Pancreas (tissue), 10 donors: ENCODE results near the gene SORCS2. TPM values are rescaled to one million over a fixed set of nuclear protein-coding genes. Genes with fewer than 3 reads are reported as not detected.

Experiments
- ATAC-seq, 4 donors: fragments of 200-7000 bp; cut with Tn5 transposase; one replicate each; pipeline versions ENCODE4 v1.8.0 to v1.9.1; 2020; ENCODE audit warnings: mild to moderate bottlenecking in 4 of 4, moderate library complexity in 4 of 4
- DNase-seq, 6 donors: peaks; one replicate each; pipeline ENCODE4 v3.0.0-alpha.2; 2020
- FAIRE-seq: peaks from 2 replicates; lab custom pipeline; 2012; peaks lifted over from hg19 to GRCh38; lab: Jason Lieb, UNC
- H3K27ac ChIP-seq, 4 donors: fragments of 200-600 bp; sonication (generic); 1 replicate in 3 of 4; 2 replicates in 1 of 4; pipeline versions ENCODE4 v1.5.0 to v1.8.0; 2020
- H3K27me3 ChIP-seq, 4 donors: fragments of 200-600 bp; one replicate each; pipeline ENCODE4 v1.8.0; 2021
- H3K36me3 ChIP-seq, 3 donors: fragments of 200-600 bp; sonication (generic) in 1 of 3; one replicate each; pipeline versions ENCODE4 v1.5.0 to v1.8.0; 2020 to 2021
- H3K4me1 ChIP-seq, 3 donors: fragments of 200-600 bp; one replicate each; pipeline ENCODE4 v1.8.0; 2021
- H3K4me3 ChIP-seq, 4 donors: fragments of 200-600 bp; sonication (generic) in 2 of 4; one replicate each; pipeline versions ENCODE4 v1.5.0 to v1.8.0; 2020 to 2021
- H3K9me3 ChIP-seq, 4 donors: fragments of 200-600 bp; one replicate each; pipeline ENCODE4 v1.8.0; 2021
- CTCF ChIP-seq, 4 donors: fragments of 200-600 bp; sonication (generic) in 3 of 4; IDR thresholded peaks; one replicate each; pipeline versions ENCODE4 v1.5.0 to v1.8.0; 2021; ENCODE audit warnings: antibody characterized with exemption in 4 of 4
- WGBS, 2 donors: extraction: QIAGEN DNeasy Blood & Tissue Kit; methylation state at CpG; one replicate each; pipeline ENCODE4 v1.1.7; 2013; 5-methylcytosine and 5-hydroxymethylcytosine counted together
- intact Hi-C, 3 donors: fragments of 100-400 bp; cut with DNase I; formaldehyde crosslinking; loops; one replicate each; pipeline versions ENCODE4 v1.11.1 to v1.14.2; 2022
- polyA plus RNA-seq, 2 donors: library from polyadenylated mRNA; stranded (reverse); fragments of 200-250 nt; gene quantifications; one replicate each; pipeline ENCODE4 v1.2.3, GENCODE V29; 2013
- total RNA-seq, 6 donors: library from RNA; stranded (reverse); fragmentation: NEBNext Ultra II Directional in 4 of 6; extraction: Animal tissue kit (Norgen Biotek cat#: 25700) in 4 of 6; gene quantifications; one replicate each; pipeline versions ENCODE4 v1.2.1 to v1.2.4, GENCODE V29; 2021 to 2023
- donor health status: healthy with polysubstance abuse.
- donor health status: DM: no; HTN: no; CAD: no; lungs with moderate emphysema.
- donor health status: DM: no; HTN: no; CAD: no.
- donor health status: control.
- donor health status: control.
- donor health status: Bipolar disorder and iron deficiency.
- donor health status: DM: yes; HTN: yes; CAD: no.
- donor health status: DM: no; HTN: no; CAD: no.
- donor health status: DM: no; HTN: no; CAD: no.
- donor health status: DM: yes; HTN: yes; CAD: no.

SORCS2 gene
- total and polyA plus RNA-seq, 8 donors: 0.14 to 1.7 (median 0.42) TPM

DNA sequence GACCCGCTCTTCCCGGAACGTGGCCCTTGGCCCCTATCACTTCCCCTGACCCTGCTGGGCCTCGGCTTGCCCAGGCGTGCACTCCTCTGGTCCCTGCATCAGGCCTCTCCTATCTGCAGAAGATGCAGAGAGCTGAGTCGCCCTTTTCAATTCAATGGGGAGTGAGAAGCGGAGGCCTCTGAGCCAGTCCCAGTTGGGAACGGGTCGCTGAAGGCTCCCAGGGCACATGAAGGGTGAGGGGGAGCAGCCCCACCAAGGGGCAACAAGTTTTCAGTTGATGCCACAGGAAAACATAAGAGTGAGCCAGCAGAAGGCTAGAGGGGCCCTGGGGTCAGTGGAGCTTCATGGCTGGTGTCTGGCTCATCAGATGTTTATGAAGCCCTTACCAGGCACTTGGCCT lies 225.3 kb downstream of the SORCS2 start:
- DNase-seq (peak in 2 of 6 donors; percentile 2 to 30), ATAC-seq (no peak), FAIRE-seq (no peak)
- intact Hi-C loops: no loop called here
- TF ChIP-seq CTCF (IDR thresholded peaks at IDR 0.05): no peak
- WGBS, 2 donors: 68 to 80% methylated on average over 9 of the region's 9 CpGs
- Histone ChIP-seq H3K9me3 (no peaks in the 10 kb centered on the region), H3K4me1 (no peaks in the 10 kb centered on the region), H3K36me3 (no peaks in the 10 kb centered on the region), H3K27me3 (no peaks in the 10 kb centered on the region), H3K27ac (no peak overlapping the region), H3K4me3 (no peak overlapping the region)

GRCh38 chr4:7418131-7418943 lies 226.0 kb downstream of the SORCS2 start:
- TF ChIP-seq CTCF (IDR thresholded peaks at IDR 0.05): no peak
- WGBS, 2 donors: 78 to 81% methylated on average over 15 of the region's 15 CpGs
- Histone ChIP-seq H3K4me1 (no peaks in the 10 kb centered on the region), H3K4me3 (no peak overlapping the region), H3K9me3 (no peaks in the 10 kb centered on the region), H3K27ac (no peak overlapping the region), H3K36me3 (no peaks in the 10 kb centered on the region), H3K27me3 (no peaks in the 10 kb centered on the region)
- no peak for FAIRE-seq
- no peak for ATAC-seq
- intact Hi-C loops: no loop called here
- peak in 2 of 6 donors; percentile 4 to 20 for DNase-seq

DNA sequence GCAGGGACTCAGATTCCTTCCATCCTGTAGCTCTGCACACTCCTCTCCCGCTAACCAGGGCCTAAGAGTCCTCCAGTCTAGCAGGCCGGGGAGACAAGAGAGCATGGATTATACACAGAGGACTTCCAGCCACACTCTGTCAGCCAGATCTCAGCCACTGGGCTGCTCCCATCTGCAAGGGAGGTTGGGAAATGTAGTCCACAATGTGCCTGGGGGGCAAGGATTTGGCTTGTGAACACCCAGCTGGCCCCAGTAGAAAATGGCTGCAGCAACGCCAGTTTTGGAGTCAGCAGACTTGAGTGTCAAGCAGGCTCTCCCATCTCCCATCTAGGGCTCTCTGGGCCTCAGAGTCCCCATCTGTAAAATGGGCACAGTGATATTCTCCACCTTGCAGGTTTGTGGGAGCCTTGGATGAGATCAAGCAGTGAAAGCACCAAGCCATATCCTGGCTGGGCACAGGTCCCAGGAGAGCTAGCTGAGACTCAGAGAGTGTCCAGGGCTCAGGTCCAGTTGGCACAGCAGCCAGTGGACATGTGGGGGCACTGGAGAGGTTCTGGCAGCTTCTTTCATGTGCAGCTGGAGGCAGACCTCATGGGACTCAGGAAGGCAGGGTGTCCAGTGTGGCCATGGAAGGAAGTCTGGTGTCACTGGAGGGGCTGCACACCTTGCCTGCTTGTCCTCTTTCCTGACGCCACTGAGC lies 227.8 kb downstream of the SORCS2 start:
- 51 to 65% methylated on average over 4 of the region's 4 CpGs for WGBS, 2 donors
- intact Hi-C loops: no loop called here
- Histone ChIP-seq H3K9me3 (no peaks in the 10 kb centered on the region), H3K27me3 (no peaks in the 10 kb centered on the region), H3K27ac (no peak overlapping the region), H3K36me3 (no peaks in the 10 kb centered on the region), H3K4me3 (no peak overlapping the region), H3K4me1 (no peaks in the 10 kb centered on the region)
- FAIRE-seq: no peak
- no peak for ATAC-seq
- DNase-seq: peak in 2 of 6 donors; percentile 7 to 37
- no peak for TF ChIP-seq CTCF (IDR thresholded peaks at IDR 0.05)

GRCh38 chr4:7420661-7421040 lies 228.3 kb downstream of the SORCS2 start:
- intact Hi-C loops: no loop called here
- 66 to 69% methylated on average over 12 to 14 of the region's 14 CpGs for whole genome bisulfite sequencing, 2 donors
- H3K4me3 ChIP-seq: no peak overlapping the region
- FAIRE-seq (no peak), ATAC-seq (no peak), DNase-seq (peak in 2 of 6 donors; percentile 7 to 45)
- TF ChIP-seq CTCF (IDR thresholded peaks at IDR 0.05): no peak
- no peaks in the 10 kb centered on the region for H3K4me1 ChIP-seq
- no peaks in the 10 kb centered on the region for H3K9me3 ChIP-seq
- H3K27me3 ChIP-seq: no peaks in the 10 kb centered on the region
- no peaks in the 10 kb centered on the region for H3K36me3 ChIP-seq
- H3K27ac ChIP-seq: no peak overlapping the region
